22Rv1 (cell line): ENCODE measurements around the gene LITAF.

Experiments
- H3K27ac ChIP-seq: fragments of 450-650 bp; 2 replicates; pipeline ENCODE4 v1.5.1; 2017
- CTCF ChIP-seq: fragments of 450-650 bp; IDR thresholded peaks from 2 replicates; pipeline ENCODE4 v1.5.1; 2017; ENCODE audit warnings: mild to moderate bottlenecking
- ZFX ChIP-seq: fragments of 450-650 bp; IDR thresholded peaks from 2 replicates; pipeline ENCODE4 v1.6.1; 2017; ENCODE audit warnings: antibody characterized with exemption, borderline replicate concordance

The LITAF gene

GRCh38 chr16:11503566-11503965 is 83.2 kb downstream of the LITAF start:
- no peak overlapping the region for H3K27ac ChIP-seq

GRCh38 chr16:11502239-11502638 is 84.5 kb downstream of the LITAF start:
- TF ChIP-seq CTCF: no peak
- no peak for TF ChIP-seq ZFX
- no peak overlapping the region for H3K27ac ChIP-seq

More at GRCh38 chr16:11503566-11503965, 83.2 kb downstream of the LITAF start:
- no peak for TF ChIP-seq ZFX
- TF ChIP-seq CTCF: no peak

- TF ChIP-seq ZFX (no peak), CTCF (no peak)
- H3K27ac ChIP-seq: no peak overlapping the region
Measured at GRCh38 chr16:11501632-11502031, 85.1 kb downstream of the LITAF start.

- TF ChIP-seq ZFX (no peak), CTCF (no peak)
- H3K27ac ChIP-seq: no peak overlapping the region
Measured at GRCh38 chr16:11500700-11501346, 85.9 kb downstream of the LITAF start.

GRCh38 chr16:11499295-11500089 is 87.2 kb downstream of the LITAF start:
- H3K27ac ChIP-seq: no peak overlapping the region
- TF ChIP-seq ZFX: no peak
- TF ChIP-seq CTCF: no peak

GRCh38 chr16:11498683-11499082 is 88.0 kb downstream of the LITAF start:
- TF ChIP-seq ZFX (no peak), CTCF (no peak)
- no peak overlapping the region for H3K27ac ChIP-seq

GRCh38 chr16:11497851-11498289 is 88.8 kb downstream of the LITAF start:
- TF ChIP-seq CTCF (no peak), ZFX (no peak)
- peak overlapping the region; percentile 62 for H3K27ac ChIP-seq
